KOPT-K1 (cell line): ENCODE results near the gene NXPH4.

Experiments used
- H3K27ac ChIP-seq: fragments of 200-600 bp; sonication (generic); 2 replicates; pipeline ENCODE4 v1.5.1; 2016; ENCODE audit warnings: antibody characterized with exemption, mild to moderate bottlenecking, low read depth, low read length; ENCODE audit not compliant: poor library complexity, severe bottlenecking
- H3K36me3 ChIP-seq: fragments of 200-600 bp; sonication (generic); 2 replicates; pipeline ENCODE4 v1.5.1; 2017; ENCODE audit warnings: antibody characterized with exemption, mild to moderate bottlenecking, low read length, moderate library complexity; ENCODE audit not compliant: insufficient read depth
- H3K9me3 ChIP-seq: fragments of 200-600 bp; sonication (generic); 2 replicates; pipeline ENCODE4 v1.5.1; 2017; ENCODE audit warnings: antibody characterized with exemption, low read length, mild to moderate bottlenecking; ENCODE audit not compliant: insufficient read depth, poor library complexity, severe bottlenecking

NXPH4 gene

DNA sequence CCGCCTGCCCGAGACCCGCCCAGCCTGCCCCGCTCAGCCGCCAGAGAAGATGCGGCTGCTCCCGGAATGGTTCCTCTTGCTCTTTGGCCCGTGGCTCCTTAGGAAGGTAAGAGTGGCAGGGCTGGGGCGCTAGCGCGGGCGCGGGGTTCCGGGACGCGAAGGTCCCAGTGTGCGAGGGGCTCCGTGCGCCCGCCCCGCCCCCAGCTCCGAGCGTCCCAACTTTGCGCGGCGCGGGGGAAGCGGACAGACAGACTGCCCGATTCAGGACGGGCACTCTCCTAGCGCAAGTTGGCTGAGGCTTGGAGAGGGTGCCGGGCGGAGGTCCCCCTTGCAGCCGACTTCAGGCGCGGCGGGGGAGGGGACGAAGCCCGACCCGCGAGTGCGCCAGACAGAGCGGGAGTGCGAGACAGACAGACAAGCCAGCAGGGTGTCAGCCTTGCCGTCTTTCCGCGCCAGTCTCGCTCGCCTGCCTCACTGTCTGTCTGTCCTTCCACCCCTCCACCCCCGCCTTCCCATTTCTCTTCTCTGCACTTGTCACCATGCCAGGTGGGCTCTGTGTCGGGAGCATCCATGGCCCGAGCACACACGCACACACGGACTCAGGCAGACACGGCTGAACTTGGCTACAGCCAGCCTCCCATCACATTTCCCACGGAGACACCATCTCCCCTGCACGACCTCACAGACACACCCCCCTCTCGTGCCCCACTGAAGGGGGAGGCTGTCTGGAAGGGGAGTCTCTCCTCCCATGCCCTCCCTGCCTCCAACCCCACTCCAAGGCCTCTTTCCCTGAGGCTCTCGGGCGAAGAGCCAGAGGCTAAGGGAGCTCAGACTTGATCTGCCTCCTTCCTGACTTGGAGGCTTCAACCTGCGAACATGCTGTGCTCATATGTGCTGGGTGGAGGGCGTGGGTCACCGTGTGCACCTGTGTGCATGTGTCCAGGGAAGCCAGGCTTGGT lies 606 bp downstream of the NXPH4 start:
- H3K9me3 ChIP-seq = no peaks in the 10 kb centered on the region
- no peaks in the 10 kb centered on the region for H3K36me3 ChIP-seq
- H3K27ac ChIP-seq = no peak overlapping the region

DNA sequence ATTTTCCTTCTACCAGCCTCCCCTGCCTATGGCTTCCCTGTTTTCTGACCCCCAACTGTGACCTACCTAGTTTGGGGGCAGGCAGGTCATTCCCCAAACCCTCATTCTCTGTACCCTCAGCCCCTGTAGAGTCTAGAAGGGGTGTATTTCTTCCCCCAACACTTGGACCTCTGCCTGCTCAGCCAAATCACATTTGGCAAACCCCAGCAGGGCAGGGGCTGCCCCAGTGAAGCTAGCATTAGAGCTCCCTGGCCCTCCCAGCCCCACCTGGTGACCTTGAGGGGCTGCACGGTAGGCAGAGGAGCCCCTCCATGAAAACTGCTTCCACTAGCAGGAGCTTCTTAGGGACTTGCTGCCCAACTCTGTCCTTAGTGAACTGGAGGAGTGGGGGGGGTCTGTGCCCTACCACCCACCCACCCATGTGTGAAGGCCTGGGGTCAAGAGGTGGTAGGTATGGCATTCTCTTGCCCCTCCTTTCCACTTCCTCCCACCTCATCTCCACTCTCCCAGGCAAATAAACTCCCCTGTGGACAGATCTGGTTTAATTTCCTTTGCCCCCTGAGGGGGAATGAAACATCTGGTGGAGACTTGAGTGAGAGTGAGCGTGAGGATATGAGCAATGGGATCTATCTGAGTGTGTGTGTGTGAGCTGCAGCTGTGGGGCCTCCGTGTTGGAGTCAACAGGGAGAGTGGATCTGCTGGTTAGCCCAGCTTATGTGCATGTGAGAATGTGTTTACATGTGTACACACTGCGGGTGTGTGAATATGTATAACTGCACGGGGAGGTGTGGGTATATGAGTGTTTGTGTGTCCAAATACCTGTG lies 1.6 kb downstream of the NXPH4 start:
- H3K36me3 ChIP-seq = no peaks in the 10 kb centered on the region
- H3K9me3 ChIP-seq = no peaks in the 10 kb centered on the region
- no peak overlapping the region for H3K27ac ChIP-seq

DNA sequence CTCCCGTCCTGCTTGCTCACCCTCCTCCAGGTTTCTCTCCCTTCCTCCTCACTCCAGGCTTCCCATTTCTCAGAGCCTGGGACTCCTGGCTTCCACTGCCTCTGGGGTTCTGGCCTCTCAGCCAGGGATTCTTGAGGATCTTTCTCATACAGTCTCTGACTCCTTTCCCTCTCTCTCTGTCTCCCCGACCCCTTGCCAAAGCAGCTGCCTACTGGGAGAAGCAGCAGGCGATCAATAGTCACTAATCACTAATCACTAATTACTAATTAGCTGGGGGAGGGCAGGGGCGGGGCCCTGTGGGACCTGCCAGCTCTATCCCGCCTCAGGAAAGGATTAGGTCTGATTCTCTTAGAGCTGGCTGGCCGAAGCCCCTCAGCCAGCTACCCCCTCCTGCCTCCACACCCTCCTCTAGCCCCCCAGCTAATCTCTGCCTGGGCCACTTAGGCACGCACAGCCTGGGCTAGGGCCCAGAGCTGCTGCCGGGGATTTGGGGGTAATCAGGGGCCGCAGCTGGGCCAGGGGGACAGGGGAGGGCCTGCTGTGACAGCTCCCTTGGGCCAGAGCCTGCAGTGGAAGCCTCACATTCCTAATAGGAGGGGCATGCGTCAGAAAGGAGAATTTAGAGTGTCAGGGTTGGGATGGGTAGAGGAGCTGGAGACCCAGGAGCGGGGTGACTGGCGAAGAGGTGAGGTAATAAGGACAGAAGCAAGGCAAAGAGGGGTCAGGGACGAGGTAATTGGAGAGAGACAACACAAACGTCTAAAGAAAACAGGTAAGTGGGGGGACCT lies 2.8 kb downstream of the NXPH4 start:
- H3K36me3 ChIP-seq = no peaks in the 10 kb centered on the region
- H3K9me3 ChIP-seq = no peaks in the 10 kb centered on the region
- H3K27ac ChIP-seq = no peak overlapping the region

DNA sequence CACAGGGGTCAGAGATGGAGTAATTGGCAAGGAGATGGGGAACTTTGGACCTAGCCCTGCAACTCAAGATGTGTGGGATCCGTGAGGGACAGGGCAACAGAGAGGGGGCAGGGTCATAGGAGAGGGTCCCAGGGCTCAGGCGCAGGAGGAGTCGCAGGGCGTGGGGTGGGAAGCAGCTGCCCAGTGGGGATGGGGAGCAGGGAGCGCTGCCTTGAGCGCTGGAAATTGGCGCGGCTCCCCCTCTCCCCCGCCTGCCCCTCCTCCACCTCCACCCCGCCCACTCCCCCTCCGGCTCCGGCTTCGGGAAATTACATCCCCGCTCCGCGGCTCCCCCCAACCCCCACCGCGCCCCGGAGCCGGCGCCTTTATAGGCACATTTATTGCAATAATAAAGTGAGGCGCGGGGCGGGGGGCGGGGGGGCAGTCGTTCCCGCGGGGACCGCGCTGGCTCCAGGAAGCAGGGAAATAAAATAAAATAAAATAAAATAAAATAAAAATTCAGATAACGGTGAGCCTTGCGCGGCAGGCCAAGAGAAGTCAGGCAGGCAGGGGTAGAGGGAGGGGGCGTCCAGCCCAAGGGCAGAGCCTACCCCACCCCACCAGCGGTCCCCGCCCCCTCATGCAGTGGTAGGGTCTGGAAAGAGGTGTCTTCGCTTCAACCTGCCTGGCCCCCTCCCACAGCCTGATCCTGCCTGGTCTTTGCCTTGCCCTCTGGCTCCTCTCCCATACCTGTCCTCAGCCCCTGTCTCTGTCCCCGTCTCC lies 3.6 kb downstream of the NXPH4 start:
- H3K27ac ChIP-seq = no peak overlapping the region
- no peaks in the 10 kb centered on the region for H3K9me3 ChIP-seq
- H3K36me3 ChIP-seq = no peaks in the 10 kb centered on the region

DNA sequence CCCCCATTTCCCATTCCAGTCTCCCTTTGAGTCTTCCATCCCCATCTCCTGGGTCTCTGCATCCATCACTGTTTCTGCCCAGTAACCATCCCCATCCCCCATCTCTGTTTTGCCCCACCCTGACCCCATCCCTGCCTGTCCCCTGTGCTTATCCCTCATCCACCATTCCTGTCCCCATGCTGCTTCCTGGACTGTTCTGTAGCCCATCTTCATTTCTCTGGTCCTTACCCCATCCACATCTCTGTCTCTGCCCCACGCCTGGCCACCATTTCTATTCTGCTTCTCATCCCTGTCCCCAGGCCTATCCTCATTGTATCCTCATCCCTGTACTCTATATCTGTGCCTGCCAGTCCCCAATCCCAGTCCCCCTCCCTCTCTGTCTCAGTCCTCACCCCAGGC lies 4.2 kb downstream of the NXPH4 start:
- H3K9me3 ChIP-seq = no peaks in the 10 kb centered on the region

DNA sequence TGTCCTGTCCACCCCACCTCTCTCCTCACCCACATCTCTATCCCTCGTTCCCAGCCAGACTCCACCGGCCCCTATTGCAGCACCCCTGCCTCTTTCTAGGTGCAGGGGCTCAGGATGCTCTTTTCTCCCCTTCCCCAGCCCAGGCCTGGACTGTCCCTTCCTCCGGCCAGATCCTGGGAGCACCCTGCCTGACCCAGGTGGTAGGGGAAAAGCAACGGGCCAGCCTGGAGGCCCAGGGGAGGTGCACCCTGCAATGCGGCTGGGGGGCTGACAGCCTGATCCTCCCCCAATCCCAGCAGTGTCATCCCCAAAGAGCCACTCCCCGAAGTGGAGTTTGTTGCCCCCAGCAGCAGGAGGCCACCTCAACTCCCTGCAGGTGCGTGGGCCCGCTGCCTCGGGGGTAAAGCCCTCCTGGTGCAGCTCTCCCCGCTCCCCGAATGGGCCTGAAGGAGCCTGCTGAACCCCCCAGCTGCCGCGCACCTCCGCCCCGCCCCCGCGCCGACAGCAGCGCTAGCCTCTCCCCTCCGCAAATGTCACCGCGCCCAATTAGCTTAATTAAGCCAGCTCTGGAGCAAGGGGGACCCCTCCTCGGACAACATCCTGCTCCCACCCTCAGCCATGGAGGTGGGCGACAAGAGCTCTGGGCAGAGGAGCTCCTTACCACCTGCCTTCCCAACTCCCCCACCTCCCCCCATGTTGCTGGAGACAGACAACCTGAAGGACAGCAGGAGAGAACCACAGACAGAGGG lies 4.7 kb downstream of the NXPH4 start:
- H3K27ac ChIP-seq = no peak overlapping the region
- H3K9me3 ChIP-seq = no peaks in the 10 kb centered on the region
- no peaks in the 10 kb centered on the region for H3K36me3 ChIP-seq

More for the DNA sequence above, 4.2 kb downstream of the NXPH4 start:
- no peak overlapping the region for H3K27ac ChIP-seq
- no peaks in the 10 kb centered on the region for H3K36me3 ChIP-seq

DNA sequence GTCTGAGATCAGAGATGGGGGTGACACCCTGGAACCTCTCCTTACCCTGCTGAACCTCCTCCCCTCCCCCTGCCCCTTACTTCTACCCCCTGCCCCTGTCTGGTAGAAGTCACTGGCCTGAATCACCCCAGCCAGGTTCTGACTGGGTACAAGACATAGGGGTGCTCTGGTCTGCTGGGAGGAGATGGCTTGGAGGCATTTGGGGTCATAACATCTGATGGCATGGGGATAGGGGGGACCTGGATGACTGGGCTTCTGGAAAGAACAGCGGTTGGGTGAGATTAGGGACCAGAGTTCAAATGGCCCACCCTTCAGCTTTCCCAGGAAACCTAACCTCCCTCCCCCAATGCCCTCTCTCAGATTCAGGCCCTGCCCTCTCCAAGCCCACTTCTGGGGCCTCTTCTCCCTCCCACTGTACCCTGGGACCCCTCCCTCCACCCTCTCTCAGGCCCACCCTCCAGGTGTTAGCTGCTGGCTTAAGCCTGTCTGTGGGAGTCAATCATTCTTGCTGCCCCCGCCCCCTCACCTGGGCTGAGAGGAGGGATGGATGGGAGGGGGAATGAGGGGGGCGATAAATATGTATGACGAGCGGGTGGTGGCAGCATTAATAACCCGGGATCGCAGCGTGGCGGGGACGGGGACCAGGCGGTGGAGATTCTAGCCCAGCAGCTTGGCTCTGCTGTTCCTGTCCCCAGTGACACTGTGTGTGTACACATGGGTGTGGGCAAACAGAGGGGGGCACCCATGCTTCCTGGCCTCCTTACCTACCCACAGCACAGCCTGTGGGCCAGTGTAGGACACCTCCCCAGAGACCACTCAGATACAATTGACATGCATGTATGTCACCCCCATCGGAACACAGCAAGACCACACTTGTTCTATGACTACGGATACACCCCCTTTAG lies 5.9 kb downstream of the NXPH4 start:
- Histone ChIP-seq H3K27ac (no peak overlapping the region), H3K36me3 (no peaks in the 10 kb centered on the region), H3K9me3 (no peaks in the 10 kb centered on the region)

DNA sequence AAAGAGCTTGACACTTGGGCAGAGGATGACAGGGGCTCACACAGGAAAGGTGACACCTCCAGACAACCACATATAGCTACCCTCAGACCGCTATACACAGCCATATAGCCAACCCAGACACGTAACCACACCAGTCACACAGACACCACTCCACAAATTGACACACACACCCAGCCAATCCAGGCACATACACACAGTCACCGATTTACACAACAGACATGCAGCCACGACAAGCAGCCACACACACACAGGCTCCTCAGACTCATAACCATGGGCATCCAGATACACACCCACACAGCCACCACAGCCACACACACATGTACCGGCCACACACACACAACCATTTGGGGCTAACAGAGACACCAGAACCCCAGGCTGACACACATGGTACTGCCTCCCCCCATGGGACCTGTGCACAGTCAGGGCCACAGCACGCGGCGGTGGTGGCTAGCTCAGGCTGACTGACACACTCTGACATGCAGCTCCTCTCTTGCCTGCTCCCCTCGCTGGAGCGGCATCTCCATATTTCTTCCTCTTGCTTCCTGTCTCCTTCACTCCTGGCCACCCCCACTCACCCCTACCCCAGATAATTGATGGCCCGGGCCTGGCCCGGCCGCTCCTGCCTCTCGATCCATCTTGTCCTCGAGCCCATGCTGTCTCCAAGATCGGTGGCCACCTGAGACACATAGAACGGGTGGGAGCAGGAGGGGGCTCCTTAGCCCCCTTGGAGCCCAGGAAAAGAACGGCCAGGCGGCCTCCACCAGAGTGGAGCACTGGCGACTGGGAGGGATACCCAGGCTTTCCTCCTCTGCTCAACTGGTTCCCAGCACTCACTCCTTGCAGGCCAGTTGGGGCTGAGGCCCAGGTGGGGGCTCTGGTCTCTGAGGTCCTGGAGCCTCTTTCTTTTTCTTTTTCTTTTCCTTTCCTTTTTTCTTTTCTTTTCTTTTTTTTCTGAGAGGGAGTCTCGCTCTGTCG lies 6.9 kb downstream of the NXPH4 start:
- Histone ChIP-seq H3K36me3 (no peaks in the 10 kb centered on the region), H3K27ac (no peak overlapping the region), H3K9me3 (no peaks in the 10 kb centered on the region)

DNA sequence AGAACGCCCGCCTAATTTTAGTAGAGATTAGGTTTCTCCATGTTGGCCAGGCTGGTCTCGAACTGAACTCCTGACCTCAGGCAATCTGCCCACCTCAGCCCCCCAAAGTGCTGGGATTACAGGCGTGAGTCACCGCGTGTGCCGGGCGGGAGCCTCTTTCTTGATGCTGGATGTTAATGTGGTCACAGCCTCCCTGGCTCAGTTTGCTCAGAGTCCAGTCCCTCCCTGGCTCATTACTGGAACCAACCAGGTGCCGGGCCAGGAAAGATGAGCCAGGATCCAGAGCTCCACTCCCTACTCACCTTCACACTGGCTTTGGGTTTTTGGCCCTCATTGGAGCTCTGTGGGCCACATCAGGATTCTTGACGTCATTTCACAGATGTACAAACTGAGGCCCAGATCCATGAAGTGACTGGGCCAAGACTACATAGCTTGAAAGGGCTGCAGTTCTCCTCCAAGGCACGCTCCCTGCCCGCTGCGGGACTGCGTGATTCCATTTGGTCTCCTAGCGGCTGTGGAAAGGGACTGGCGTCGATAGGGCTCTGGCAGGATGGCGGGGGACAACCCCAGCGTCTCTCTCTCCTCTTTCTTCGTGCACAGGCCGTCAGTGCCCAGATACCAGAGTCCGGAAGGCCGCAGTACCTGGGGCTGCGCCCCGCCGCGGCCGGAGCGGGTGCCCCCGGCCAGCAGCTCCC lies 7.8 kb downstream of the NXPH4 start:
- Histone ChIP-seq H3K9me3 (no peaks in the 10 kb centered on the region), H3K36me3 (no peaks in the 10 kb centered on the region), H3K27ac (no peak overlapping the region)

DNA sequence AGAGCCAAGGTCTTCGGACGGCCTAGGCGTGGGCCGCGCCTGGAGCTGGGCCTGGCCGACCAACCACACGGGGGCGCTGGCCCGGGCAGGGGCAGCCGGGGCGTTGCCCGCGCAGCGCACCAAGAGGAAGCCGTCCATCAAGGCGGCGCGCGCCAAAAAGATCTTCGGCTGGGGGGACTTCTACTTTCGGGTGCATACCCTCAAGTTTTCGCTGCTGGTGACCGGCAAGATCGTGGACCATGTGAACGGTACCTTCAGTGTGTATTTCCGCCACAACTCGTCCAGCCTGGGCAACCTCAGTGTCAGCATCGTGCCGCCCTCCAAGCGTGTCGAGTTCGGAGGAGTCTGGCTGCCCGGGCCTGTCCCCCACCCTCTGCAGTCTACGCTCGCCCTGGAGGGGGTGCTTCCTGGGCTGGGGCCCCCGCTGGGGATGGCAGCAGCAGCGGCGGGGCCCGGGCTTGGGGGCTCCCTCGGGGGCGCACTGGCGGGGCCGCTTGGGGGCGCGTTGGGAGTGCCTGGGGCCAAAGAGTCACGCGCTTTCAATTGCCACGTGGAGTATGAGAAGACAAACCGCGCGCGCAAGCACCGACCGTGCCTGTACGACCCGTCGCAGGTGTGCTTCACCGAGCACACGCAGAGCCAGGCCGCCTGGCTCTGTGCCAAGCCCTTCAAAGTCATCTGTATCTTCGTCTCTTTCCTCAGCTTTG lies 8.5 kb downstream of the NXPH4 start:
- Histone ChIP-seq H3K27ac (no peak overlapping the region), H3K9me3 (no peaks in the 10 kb centered on the region), H3K36me3 (no peaks in the 10 kb centered on the region)

DNA sequence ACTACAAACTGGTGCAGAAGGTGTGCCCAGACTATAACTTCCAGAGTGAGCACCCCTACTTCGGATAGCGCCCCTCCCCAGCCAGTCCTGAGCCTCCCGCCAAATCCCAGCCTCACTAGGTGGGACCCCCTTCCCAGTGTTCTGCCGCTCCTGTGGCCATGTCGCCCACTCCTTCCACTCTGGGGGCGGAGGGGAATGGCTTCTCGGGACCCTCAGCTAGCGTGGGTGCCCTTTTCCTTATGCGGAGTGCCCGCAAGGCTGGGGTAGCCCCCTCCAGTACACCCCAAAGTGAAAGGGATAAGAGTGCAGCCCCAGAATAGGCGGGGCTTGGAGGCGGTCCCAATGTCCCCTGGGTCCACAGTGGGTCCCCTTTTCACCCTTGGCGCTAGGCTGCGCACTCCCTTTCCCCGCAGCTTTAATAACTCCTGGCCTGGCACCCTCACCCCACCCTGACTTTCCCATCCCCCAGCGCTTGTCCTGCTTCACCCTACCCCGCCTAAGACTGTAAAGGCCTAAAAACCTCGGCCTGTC lies 9.2 kb downstream of the NXPH4 start:
- Histone ChIP-seq H3K27ac (no peak overlapping the region), H3K9me3 (no peaks in the 10 kb centered on the region), H3K36me3 (no peaks in the 10 kb centered on the region)
